NCI-H1417 (cell line): ENCODE data around the gene COIL.

Experiments used
- DNase-seq, 3 experiments: peaks; one replicate each; lab custom pipeline; 2025; lab: John Stamatoyannopoulos, UW

Gene COIL

DNA sequence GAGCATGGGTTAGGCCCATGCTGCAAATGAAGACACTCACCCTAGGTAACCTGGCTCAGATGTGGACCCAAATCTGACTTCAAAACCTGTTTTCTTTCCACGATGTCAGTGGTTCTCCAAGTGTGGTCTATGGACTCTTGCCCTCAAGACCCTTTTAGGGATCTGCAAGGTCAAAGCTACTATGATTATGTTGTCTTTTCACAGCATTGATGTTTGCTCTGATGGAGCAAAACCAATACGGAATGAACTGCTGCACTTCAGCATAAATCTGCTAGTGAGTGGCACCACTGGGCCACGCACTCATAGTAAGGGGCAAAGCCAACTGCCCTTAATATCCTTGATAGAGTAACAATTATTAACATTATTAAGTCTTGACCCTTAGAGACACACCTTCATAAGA lies 25.4 kb downstream of the COIL start:
- no peak for DNase-seq

DNA sequence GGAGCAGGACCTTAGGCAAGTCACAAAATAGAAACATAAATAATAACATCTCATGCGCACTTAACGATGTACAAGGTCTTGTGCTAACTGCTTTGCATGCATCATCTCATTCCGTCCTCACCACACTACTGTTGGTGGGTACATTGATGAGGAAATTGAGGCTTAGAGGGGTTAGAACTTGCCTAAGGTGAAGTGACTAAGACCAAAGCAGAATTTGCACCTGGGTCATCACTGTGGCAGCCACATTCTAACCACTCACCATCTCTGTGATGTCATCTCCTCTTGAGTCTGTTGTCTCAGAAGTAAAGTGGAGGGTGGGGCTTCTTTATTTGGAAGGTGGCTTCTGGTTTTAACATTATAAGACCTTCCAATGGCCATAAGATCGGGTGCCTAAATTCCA lies 26.6 kb downstream of the COIL start:
- no peak for DNase-seq

DNA sequence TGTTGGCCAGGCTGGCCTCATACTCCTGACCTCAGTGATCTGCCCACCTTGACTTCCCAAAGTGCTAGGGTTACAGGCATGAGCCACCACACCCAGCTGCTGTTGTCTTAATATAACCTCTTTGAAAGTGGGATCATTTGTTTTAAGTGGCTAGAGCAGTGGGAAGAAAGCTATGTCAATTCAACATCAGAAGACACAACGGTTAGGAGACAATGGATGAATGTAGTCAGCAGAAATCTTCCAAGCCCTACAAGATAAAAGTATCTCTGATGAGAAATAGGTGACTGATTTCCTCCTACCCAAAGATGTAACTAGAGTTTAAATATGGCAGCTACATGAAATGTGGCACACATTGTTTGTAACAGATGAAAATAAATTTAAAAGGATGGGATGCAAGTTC lies 27.0 kb downstream of the COIL start:
- DNase-seq, result no peak

DNA sequence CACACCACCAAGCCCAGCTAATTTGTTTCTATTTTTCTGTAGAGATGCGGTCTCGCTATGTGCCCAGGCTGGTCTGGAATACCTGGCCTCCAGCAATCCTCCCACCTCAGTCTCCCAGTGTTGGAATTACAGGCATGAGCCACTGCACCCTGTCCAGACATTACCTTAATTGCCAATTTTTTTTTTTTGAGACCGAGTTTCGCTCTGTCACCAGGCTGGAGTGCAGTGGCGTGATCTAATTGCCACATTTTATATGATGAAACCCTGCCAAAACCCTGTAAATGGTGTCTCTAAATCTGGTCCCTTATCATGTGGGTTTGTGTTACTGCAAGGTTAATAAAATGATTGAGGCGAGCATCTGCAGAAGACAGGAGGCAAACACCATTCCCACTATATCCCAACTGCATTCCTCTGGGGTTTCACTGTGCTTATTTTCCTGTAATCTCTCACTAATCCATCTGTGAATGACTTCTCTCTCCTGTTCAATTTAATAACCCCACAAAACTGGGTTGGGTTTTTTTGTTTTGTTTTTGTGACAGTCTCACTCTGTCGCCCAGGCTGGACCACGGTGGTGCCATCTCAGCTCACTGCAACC lies 27.6 kb downstream of the COIL start:
- no peak for DNase-seq

DNA sequence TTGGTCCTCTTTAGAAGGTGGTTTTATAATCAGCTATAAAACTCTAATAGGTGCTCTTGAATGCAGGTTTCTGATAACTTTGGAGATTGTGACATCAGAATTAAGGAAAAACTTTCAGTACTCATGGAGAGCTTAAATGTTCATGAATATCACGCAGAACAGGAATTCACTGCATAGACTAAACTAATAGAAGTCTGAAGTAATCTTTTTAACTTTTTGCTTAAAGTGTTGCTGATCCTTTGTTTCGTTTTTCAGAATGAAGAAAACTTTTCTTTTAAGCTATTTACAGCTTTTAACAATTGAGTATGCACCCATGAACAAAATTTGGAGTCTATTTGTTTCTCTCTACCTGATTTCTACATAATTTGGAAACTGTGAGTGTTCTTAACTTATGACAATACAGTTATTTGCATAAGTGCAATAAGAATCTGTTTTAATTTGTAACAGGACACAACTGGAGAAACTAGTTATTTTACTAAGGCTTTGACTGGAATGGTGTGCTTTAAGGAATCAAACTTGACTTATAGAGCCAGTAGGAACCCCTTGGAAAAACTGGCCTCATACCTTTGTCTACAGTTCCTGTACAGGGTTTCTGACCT lies 30.0 kb downstream of the COIL start:
- no peak for DNase-seq

DNA sequence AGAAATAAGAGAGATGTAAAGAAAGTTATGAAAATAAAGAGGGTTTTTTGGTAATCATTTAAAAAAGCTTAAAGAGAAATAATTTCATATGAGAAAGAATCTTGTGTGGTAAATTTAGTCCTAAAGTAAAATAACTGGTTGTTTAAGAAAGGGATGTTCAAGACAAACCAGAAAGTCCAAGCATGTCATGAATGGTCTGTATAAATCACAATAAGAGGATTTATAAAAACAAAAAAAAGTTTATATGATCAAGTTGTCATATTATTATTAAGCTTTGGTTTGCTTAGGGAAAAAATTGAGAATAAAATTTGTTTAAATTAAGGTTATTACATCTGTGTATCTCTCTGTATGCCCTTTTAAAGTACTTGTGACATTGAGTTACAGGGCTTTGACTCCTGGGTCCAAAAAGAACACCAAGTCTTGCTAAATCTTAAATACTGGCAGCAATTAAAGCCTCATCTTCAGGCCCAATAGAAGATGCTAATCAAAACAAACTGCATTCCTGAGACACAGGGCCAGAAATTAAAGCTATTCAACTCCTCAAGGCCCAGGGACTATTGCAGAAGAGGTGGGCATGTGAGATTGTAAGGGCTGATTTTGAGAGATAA lies 31.4 kb downstream of the COIL start:
- DNase-seq, result peak in 1 of 3 experiments; percentile 18

DNA sequence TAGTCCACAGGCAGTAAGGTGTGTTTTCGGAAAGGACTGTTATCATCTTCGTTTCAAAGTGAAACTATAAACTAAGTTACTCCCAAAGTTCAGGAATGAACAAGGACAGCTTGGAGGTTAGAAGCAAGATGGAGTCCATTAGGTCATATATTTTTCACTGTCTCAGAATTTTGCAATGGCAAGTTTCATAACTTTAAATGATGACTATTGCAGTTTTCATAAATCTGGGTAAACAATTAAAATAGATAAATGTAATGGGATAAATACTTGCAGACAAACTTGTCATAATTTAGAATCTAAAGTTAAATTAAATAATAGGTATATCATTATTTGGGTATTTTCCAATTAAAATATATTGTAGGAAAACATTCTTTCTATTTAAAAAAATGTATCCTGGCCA lies 32.3 kb downstream of the COIL start:
- no peak for DNase-seq

DNA sequence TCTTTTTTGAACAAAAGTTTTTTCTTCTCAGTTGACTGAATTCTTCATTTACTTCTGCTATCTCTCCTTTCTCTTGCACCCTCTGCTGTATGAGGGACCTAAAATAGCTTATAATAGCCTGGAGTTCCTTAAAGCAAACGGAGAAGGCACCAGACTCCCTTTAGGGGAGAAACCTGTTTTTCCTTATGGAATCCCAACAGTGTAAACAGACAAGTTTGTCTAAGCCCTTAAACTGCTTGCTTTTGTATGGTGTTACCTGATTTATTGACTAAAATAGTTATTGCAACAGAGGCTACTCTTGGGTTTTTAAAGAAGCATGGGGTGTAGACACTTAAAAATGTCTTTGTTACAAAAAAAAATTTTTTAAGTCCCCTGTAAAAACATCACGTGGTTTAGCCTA lies 34.1 kb downstream of the COIL start:
- no peak for DNase-seq

DNA sequence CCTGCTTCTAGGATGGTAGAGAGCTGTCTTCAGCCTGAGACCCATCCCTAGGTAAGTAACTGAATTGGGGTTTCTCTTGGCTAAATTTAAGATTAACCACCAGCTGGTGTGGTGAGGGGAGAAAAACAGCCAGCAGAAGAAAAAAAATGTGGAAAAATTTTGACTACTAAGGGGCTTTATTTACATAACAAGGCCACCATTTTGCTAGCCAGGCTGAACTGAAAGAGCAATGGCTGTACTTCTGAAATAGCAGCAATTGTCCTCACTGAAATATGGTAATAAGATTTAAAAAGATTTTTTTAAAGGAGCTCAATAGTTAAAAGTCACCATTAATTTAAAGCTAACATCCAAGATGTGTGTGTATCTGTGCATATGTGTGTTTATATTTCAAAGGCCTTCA lies 34.6 kb downstream of the COIL start:
- DNase-seq, result no peak

DNA sequence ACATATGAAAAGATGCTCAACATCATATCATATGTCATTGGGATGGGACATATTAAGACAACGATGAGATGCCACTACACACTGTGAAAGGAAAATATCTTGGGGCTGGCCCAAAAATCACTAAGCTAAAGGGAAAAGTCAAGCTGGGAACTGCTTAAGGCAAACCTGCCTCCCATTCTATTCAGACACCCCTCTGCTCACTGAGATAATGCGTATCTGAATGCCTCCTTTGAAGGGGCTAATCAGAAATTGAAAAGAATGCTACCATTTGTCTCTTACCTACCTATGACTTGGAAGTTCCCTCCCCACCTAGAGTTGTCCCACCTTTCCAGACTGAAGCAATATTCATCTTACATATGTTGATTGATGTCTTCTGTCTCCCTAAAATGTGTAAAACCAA lies 35.8 kb downstream of the COIL start:
- no peak for DNase-seq

DNA sequence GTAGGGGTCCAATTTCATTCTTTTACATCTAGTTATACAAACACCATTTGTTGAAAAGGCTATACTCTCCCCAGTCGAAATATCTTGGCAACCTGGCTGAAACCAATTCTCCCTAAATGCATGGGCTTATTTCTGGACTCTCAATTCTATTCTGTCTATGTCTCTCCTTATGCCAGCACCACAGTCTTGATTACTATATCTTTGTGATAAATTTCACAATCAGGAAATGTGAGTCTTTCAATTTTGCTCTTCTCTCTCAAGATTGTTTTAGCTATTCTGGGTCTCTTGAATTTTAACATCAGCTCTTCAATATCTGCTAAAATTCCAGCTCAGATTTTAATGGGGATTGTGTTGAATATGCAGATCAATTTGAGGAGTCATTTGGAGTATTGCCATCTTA lies 41.1 kb downstream of the COIL start:
- DNase-seq, result no peak

DNA sequence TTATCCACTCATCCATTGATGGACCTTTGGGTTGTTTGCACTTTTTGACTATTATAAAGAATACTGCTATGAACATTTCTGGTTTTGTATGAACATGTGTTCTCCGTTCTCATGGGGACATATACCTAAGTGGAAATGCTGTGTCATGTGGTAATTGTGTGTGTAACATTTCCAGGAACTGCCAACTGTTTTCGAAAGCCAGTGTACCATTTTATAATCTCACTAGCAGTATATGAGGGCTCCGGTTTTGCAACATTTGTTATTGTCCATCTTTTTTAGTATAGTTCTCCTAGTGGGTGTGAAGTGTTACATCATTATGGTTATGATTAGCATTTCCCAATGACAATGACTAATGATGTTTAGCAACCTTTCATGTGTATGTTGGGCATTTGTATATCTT lies 41.9 kb downstream of the COIL start:
- no peak for DNase-seq

DNA sequence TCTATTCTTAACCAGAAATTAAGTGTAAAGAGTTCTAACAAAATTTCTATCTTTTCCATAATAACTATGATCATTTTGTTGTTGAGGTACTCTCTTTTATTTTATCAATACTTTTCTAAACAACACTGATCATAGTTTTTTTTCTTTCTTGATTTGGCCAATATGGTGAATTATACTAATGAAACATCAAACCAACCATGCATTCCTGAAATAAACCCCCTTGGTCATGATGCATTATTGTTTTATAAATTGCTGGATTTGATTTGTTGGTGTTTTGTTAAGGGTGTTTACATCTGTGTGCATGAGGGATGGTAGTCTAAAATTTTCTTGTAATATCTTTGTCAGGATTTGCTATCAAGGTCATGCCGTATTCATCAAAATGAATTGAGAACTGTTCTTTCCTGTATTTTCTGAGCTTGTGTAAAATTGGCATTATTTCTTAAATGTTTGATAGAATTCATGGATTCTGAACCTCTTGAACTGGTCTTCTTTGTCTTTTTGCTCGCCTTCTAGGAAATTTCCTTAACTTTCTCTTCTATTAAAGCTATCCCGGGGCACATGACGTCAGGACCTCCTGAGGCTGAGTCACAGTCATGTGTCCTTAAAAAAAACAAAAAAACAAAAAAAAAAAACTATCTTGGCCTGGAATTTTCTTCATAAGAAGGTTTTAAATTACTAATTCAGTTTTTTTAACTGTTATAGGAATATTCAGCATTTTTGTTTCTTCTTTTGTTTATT lies 43.1 kb downstream of the COIL start:
- DNase-seq, result no peak

DNA sequence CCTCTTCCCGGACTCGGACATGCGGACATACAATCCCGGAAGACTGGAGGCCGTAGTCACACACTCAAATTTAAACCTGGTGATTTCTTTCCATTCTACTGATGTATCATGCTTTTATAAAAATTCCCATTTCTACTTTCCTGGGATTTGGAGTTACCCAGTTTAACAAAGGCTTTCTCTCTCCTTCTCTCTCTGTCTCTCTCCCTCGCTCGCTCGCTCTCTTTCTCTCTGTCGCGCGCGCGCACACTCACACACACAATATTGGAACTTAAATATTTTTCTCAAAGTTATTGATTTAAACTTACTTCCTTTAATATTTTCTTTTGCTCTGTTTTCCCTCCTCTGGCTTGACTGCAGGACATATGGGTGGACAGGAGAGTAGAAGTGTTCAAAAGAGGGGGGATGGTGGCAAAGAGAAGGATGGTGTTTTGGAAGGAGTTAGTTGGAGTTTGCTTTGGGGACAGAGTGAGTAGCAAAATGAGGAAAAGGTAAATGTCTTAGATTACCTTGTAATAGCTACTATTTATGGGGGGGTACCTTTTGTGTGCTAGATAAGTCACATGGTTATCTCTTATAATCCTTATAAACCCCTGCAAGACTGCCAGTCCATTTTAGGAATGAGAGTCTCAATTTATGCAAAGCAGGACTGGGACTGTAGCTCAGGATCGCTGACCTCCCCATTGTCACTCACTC lies 46.1 kb downstream of the COIL start:
- peak in 1 of 3 experiments; percentile 45 for DNase-seq

DNA sequence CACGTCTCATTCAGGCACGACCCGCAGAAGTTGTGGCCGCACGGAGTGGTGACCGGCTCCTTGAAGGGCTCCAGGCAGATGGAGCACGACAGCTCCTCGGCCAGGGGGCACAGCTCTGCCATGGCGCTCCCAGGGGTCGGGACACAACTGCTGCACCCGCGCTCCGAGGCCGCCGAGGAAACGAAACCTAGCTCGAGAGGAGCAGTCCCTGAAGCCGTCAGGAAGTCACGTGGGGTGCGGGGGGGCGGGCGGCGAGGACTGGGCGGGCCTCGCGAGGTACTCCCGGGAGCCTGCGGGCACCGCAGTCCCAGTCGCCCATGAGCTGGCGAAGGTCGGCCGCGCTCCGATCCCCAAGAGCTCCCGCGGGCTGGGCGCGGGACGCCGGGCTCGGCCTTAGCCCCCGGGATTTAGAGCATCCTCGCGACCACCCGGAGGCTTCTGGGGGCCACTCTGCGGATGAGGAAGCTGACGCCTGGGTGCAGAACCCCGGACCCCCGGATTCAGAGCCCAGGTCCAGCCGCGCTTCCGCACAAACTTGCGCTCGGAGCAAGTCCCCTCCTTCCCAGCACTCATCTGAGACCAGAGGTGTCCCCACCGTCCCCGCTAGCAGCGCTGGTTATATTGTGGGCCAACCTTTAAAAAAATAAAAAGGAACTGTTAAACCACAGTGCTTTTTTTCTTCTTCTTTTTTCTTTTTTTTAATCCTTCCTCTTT lies 46.8 kb downstream of the COIL start, which contains the start of gene TRIM25:
Gene TRIM25 (minus strand): TSS at position 183 of the 714 bp plus-strand sequence. CDS start 61 bp downstream, at position 122.
- peak; percentile 85 to 93 (median 92) for DNase-seq

DNA sequence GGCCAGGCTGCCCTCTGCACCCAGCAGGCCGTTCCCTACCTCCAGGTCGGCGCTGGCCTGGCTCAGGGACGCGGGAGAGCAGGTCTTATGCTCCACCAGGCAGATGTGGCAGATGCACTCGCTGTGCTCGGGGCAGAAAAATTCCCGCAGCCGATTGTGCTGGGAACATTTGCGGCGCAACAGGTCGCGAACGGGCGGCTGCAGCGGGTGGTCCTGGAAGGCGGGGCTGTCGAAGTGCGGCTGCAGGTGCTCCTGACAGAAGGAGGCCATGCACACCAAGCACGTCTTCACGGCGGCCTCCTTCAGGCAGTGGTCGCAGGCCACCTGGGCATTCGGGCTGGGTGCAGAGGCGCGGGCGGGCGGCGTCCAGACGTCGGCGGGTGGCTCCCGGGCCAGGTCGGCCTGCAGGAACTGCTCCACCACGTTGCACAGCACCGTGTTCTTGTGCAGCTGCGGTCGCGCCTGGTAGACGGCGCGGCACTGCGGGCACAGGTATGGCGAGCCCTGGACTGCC lies 47.4 kb downstream of the COIL start:
- peak; percentile 65 to 92 (median 86) for DNase-seq

DNA sequence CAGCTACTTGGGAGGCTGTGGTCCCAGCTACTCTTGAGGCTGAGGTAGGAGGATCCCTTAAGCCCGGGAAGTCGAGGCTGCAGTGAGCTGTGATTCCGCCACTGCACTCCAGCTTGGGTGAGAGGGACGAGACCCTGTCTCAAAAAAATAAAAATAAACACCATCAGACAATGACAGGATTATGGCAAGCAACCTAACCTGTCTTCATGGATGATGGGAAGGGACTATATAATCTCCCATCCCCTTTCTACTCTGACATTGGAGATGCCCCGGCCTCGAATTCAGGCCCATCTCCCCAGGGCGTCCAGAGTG lies 47.9 kb downstream of the COIL start:
- no peak for DNase-seq

DNA sequence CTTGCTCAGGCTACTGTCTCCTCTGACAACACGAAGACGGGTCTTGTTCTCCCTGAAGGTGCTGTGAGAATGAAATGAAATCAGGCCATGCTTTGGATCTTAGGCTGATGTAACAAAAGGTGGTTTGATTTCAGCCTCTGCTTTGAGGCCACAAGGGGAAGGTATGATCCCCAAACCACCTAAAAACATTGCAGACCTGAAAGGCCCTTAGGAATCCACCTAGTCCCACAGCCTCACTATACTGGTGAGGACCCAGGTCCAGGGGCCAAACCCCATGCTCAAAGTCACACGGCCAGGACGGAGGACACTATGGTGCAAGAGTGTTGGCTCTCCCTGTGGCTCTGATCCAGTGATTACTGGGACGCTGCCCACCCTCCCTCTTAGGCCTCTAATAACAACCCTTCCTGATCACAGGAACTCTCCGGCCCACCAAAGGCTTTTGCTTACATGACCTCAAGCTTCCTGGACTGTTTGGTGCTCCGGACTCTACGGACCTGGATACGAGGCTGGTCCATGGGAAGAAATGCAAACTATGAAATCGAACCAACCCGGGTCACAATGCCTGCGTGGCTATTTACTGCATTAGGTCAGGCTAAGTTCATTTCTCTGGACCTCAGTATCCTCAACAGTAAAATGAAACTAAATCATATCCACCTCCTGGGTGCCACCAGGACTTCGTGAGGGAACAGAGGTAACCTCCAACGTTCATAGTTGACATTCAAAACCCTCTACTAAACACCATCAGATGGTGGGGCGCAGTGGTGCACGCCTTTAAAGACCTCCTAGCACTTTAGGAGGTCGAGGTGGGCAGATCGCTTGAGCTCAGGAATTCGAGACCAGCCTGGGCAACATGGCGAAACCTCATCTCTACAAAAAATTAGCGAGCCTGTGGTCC lies 48.5 kb downstream of the COIL start:
- DNase-seq, result no peak

DNA sequence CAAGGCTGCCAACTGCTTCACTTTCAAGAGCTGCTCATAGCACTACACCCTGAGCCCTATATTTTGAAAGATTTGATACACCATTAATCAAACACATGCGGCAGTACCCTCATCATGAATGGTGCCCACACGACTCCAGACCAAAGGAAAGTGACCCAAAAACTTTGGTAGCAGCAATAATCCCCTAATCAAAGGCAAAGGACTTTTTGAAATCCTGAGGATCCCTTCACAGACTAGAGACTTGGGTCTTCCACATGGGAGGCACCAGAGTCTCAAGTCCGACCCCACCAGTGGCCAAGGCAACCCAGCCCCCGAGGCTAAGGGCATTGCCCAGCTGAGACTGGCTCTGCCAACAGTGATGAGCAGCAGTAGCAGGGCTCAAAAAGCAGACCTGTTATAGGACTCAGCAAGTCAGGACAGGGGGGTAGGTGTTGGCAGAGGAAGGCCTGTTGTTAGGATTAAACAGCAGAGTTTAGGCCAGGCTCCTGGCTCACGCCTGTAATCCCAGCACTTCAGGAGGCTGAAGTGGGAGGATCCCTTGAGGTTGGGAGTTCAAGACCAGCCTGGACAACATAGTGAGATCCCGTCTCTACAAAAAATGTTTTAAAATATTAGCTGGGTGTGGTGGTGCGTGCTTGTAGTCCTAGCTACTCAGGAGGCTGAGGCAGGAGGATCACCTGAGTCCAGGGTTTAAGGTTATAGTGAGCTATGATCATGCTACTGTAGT lies 50.2 kb downstream of the COIL start:
- no peak for DNase-seq
